NCI-H460 (cell line): ENCODE results near the gene SLX4IP. TPM values are rescaled to one million over a fixed set of nuclear protein-coding genes. Genes with fewer than 3 reads are reported as not detected.
A peak's percentile ranks its signal among the peaks of the same experiment; 100 is the strongest.

Source experiments
- DNase-seq: peaks from one replicate; pipeline ENCODE4 v3.0.0-alpha.2; 2016; ENCODE audit warnings: low read depth; ENCODE audit errors: extremely low read depth
- total RNA-seq: library from RNA; depleted of rRNA; stranded (reverse); fragments of >200 nt; shearing (Covaris generic); gene quantifications from 2 replicates; pipeline ENCODE4 v1.2.3, GENCODE V29; 2014

SLX4IP gene
- total RNA-seq, 1 experiment from 2014 or later = 7.5 TPM

GRCh38 chr20:10541668-10542411 is 106.7 kb downstream of the SLX4IP start:
- DNase-seq = no peak

DNA sequence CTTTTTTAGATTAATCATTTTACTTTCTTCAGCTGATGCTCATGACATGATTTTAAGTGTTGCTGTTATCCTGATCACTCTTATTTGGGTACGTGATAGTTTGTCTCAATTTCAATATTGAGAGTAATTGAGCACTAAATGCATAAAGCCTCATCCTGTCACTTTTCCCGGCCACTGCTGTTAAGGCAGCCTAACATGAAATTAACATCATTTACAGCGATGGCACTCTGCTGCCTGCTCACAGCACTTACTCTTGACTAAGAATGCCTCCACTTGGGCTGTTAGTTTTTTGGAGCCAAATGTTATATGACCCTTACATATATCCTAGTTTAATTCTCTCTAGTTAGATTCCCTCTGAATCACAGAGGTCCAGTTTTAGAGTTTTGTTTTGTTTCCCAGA is 107.3 kb downstream of the SLX4IP start:
- DNase-seq = no peak

GRCh38 chr20:10543480-10543879 is 108.4 kb downstream of the SLX4IP start:
- DNase-seq = no peak

GRCh38 chr20:10547276-10548114 is 112.4 kb downstream of the SLX4IP start:
- no peak for DNase-seq

- no peak for DNase-seq
Measured at GRCh38 chr20:10549511-10549910, 114.4 kb downstream of the SLX4IP start.

DNA sequence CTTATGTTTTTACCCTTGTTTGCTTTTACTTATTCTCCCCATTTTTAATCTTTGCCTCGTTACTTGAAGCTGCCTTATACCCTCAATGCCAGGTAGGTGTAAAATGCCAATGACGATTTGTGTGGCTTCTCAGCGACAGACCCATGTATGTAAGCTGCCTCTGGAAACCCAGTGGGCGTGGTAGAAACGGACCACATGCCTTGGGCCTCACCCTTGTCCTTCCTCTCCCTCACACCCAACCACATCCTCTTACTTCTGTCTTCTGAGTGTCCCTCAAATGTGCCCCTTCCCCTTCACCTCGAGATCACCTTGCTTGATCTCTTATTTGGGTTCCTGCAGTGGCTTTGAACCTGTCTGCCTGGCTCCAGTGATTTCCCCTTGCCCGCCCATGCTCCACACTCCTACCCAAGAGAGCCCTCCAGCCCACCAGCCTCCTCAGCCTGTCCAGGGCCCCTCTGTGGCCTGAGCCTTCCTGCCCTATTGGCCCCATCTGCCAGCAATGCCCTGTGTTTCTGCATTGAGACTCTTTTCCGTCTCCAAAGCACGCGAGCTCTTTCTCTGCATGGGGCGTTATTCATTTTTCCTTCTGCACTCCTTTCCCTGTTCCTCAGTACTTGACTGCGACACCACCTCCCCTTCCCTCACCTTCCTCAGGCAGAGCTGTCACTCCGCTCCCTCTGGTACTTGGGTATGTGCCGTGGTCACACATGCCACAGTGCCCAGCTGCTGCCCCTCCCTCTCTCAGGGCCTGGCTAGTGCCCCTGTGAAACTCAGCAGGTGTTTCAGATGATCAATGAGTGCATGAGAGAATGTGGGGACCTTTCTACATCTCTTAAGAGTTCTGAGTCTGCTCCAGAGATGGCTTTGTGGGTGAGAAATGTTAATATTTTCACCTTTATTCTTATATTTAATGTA is 115.4 kb downstream of the SLX4IP start:
- DNase-seq = no peak

DNA sequence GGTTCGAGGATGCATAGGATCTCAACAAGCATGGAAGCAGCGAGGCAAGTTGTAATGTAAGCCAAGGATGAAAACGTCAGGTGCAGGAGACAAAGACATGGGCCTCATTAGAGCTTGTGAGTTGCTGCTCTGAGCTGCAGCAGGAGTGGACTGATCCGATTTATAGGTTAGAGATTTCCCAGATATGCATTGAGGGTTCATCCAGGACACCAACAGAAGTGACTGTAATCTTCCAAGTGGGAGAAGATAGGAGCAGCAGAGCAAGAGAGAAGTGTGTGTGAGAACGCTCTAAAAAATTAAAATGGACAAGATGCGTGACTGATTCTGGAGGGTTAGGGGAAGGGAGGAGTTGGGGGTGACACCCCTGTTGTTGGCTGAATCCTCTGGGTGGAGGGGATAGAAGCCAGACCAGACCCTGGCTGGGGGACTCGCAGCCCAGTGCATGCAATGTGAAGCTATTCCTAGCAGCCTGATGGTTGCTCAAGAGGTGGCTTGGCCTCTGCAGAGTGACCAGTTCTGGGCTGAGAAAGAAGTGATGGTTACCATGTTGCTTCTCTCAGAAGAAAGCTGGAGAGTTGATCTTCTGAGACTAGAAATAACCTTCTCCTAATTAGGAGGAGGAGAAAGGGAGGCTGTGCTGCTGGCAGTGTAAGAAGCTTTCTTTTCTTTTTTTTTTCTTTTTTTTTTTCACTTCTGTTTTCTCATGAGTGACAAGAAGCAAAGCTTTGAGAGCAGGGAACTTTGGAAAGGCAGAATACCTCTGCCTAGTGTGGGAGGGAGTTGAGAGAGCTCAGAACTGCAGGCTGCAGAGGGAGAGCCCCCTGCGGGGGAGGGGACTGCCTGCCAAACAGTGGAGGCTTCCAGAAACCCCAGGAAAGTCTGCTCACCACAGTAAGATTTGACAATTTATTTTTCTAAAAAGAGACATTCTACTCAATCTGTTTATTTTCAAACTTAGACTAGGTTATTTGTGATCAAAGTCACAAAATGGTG is 116.9 kb downstream of the SLX4IP start:
- no peak for DNase-seq

DNA sequence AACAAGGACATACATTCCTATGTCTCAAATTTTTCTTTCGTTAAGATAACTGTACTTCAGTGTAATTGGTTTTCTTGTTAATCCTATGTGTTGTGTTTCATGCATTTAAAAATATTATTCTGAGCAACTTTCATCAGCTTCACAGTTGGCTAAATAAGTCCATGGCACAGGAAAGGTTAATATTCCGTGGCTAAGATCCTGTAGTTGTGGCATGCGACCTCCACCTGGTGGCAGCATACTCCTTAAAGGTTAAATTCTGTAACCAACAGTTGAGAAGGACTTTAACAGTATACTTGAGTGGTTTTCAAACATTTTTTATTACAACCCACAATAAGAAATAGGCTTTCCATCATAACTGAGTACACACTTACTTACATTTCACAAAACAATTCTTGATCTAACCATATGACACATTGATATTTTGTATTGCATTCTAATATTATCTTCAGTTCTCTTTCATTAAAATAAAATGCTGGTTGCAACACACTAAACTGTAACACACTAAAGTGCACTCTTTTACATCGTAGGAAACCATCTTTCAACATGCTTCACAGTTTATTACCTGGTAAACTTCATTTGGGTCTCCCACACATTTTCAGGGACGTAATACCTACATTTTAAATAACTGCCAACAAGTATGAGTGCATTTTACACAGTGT is 118.3 kb downstream of the SLX4IP start:
- peak; percentile 67 for DNase-seq

- no peak for DNase-seq
Measured at GRCh38 chr20:10554285-10554684, 119.2 kb downstream of the SLX4IP start.

GRCh38 chr20:10555393-10555792 is 120.3 kb downstream of the SLX4IP start:
- DNase-seq = no peak

DNA sequence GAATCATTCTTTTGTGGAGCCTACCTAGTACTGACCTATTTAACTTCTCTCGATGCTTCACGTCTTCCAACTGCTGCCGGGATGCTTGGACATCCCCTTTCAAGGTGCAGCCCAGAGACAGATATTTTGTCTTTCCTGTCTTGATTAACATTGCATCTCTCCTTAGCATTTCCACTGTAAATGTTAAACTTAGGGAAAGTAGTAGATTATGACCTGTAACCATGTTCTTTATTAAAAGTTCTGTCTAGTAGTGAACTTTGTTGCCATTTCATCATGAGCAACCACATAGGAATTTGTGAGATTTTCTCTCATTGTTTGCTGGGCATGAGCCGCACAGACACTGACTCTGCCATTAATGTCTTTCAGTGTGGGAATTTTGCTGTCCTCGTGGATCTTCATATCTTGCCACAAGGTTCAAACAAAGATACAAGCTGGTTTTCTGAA is 120.8 kb downstream of the SLX4IP start:
- no peak for DNase-seq

DNA sequence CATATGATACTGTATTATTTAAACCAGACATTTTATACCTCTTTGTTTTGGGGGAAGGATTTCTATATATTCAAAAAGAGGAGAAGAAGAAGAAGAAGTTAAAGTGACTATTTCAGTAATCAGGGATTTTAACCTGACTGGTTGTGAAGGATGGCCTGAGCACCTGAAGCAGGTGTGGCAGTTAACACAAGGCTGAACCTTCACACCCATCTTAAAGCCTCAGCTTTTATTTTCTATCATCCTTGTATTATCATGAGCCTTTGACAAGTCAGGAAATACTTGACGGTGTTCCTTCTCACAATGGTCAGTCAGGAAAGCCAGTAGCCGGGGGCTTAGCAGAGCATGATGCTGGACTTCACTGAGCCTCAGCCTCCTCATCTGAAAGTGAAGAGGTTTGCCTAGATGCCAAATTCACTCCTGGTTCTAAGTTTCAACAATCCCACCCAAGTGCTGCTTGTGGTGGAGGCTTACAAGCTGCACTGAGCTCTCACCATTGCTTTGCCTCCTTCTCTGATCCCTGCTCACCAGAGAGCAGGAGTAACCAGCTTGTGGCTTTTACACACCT is 121.5 kb downstream of the SLX4IP start:
- no peak for DNase-seq

DNA sequence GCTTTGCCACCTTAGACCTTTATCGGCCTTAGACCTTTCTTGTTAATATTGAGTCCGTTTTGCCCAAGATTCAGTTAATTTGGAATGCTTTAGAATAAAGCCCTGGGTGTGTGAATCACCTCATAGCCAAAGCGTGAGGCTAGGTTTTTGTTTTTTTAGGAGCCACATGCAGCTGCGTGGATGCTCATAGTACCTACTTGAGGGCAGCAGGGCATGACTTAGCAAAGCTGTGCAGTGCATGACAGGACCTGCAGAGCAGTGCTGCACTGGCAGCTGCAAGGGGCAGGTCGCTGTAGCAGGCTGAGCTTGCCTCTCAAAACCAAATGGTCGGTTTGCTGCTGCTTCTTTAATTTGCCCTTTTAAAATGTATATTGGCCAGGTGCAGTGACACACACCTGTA is 122.6 kb downstream of the SLX4IP start:
- DNase-seq = no peak

- no peak for DNase-seq
Measured at GRCh38 chr20:10558635-10559187, 123.6 kb downstream of the SLX4IP start.

GRCh38 chr20:10559266-10559665 is 124.2 kb downstream of the SLX4IP start:
- DNase-seq = no peak

DNA sequence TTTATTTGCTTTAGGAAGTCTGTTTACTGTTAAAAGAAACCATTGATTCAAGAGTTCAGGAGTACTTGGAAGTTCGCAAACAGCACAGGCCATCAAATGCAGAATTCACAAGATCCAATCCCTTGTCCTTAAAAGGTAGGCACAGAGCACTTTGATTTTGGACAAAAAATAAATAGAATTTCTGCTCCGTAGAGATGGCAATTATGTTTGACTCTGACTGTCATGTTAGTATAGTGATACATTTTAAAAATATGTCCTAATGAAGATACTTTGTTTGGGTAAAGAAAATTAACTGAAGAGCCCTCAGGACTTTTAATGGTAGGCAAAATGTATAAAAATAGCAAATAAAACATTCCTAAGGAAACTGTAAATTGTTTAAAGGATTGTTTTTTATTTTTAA is 125.6 kb downstream of the SLX4IP start:
- no peak for DNase-seq

DNA sequence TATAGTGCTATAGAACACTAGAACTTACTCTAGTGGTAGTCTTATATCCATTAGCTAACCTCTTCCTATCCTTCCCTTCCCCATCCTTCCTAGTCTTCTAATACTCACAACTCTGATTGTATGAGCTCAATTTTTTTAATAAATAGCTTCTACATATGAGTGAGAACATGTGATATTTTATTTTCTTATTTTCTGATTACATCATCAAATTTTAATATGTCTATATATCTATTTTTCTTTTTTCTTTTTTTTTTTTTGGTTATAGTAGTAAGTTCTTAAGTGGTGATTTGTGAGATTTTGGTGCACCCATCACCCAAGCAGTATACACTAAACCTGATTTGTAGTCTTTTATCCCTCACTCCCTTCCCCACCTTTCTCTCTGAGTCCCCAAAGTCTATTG is 126.2 kb downstream of the SLX4IP start:
- DNase-seq = no peak

GRCh38 chr20:10562899-10563298 is 127.8 kb downstream of the SLX4IP start:
- DNase-seq = no peak
